Stimulated activated CD4-positive, alpha-beta T cell treated with anti-CD3 and anti-CD28 coated beads, Interleukin-2, amount 100 ng/mL, for 4 hours (primary cell): Measurements from ENCODE around the gene LPIN2.

ENCODE experiments used
- DNase-seq: peaks from one replicate; pipeline ENCODE4 v3.0.0-alpha.2; 2020; ENCODE audit warnings: low read depth

LPIN2 gene

DNA sequence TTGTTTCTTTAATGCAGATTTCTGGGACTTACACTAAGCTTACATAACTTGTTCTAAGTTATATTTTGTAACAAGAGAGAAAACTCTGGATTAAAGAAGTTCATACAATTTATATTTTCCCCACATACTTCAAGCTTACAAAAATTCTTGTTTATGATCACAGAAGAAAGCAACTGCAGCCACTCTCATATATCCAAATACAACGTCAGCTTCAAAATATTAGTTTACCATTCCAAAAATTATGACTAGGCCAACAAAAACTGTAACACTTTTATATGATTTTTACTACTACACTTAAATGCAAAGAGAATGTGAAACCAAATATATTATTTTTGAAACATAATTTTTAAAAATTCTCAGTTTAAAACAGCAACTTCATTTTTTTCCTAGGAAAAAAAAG, 30.9 kb downstream of the LPIN2 start:
- DNase-seq: no peak

DNA sequence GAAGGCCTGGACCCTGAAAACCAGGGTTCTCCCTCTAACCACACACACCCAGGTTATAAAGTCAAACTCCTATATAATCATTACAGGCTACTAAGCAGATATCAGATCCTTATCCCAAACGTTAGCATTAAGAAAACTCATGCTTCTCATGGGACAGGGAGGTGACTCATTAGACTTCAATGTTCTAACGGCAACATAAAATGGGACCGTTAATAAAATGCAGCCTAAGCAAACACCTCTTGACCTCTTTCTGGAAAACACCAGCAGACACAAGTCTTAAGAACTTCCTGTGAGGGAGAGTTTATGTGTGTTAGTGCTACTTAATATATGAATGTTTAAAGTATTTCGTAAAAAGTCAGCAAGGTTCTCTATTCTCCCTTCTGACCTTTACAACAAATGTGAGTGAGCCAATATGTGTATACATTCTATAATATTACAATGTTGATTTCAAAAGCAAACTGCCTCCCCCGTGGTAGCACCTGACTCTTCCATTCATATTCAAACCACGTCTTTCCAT, 31.7 kb downstream of the LPIN2 start:
- DNase-seq: no peak

DNA sequence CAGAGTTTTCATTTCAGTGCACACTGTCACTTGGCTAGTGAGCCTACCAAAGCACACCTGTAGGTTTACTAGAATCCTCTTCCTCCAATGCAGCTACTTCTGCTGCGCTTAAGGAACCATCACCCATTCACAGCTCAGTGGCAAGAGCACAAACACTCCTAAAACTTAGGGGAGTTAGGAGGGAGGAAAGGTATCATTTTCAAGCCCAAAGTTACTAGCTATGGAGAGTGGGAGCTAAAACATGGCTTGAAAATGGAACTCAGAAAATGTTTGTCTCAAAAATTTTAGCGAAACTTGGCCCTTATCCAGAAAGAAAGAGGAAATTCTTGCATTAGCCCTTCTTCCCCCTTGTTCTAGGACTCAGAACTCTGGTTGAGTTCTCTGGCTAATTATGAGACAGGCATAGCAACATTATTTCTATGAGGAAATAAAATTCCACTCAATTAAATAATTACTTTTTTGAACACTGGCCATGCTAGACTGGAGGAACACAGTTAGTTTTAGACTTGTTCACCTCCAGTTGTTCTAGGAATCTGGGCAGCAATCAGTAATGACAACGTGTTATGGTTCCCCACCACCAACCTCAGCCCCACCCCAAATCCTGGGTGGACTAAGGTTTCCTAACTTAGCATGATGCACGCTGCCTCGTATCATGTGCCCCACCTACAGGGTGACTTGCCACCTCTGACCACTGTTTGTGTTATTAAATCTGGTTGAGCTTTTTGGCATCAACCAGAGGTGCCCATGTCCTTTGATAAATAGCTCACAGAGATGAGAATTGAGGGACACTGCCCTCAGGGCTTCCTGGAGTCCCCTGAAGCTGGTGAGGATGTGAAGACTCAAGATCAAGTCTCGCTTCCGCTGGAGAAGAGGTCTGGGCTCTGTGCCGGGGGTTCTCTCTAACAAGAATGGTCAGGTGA, 32.8 kb downstream of the LPIN2 start:
- DNase-seq: no peak

DNA sequence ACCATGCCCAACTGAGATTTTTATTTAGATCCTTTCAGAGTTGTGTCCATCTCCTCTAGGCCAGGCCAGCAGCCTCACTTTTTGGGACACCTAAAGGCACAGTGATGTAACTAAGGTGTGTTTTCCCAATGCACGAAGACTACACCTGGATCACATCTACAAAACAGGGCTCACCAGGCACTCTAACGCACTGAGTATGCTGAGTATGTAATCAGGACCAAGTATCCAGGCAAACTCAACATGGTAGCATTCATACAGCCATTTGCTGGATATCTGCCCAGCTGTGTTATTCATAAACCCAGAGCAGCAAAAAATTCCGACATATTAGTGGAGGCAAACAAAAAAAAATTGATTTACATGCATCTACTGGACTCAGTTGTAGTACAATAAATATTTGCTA, 33.8 kb downstream of the LPIN2 start:
- no peak for DNase-seq

DNA sequence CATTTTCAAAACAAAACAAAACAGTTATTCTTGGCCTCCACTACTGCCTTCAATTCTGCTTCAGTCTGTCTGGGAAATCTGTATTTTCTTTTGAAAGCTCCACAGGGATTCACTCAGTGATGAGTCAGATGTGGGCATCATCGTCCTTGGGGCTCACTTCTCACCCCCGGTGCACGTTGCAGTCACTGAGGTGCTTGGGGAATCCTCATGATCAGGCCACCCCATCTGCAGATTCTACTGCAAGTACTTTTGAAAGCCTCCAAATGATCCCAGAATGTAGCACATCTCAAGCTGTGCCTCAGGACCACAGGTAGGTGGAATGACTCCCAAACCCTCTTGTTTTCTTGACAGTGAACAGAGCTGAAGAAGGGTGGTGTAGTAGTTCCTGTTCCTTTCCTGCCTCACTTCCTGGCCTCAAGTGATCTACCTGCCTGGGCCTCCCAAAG, 34.3 kb downstream of the LPIN2 start:
- DNase-seq: no peak

DNA sequence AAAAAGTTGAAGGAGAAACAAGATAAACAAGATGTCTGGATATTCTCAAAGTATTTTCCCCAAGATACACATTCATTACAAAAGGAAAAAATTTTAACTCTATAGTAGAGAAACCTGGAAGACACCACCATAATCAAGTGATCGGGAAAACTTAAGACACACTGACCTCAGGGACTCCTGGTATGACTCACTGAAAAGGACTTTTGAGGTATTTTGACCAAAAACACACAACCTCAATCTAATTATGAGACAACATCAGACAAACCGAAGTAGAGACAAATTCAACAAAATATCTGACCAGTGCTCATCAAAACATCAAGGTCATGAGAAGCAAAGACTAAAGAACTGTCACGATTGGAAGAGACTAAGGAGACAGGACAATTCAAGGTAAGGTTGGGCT, 34.7 kb downstream of the LPIN2 start:
- DNase-seq: no peak

DNA sequence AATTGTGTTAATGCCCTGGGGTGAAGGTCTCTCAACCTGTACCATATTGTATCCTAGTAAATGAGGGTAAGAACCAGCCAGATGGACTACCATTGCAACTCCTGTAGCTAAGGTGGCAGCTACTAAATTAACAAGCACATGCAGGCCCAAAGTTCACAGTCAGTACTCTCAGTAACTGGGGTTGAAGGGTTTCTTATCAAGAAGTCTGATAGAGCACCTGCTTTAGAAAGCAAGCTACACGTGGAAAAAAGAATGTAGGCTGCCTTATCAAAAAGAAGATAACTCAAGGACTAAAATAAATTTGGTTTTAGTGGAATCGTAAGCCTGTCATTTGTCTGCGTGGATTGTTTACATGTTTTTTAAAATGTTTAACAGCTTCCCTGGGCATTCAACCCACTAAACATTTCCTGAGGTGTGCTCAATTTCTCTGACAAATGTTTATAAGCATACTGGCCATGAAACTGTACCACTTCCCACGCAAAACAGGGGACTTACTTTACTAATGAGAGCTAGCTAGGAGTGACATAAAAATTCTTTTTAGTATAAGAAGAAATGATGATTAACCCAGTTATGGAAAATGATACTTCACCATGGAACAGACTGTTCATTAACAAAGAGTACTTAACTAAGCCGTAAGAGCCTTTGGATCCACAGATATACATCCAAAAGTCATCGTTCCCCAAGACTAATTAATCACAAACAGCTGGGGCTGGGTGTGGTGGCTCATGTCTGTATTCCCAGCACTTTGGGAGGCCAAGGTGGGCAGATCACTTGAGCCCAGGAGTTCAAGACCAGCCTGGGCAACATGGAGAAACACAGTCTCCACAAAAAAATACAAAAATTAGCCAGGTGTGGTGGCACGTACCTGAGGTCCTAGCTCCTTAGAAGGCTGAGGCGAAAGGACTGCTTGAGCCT, 36.5 kb downstream of the LPIN2 start:
- no peak for DNase-seq

DNA sequence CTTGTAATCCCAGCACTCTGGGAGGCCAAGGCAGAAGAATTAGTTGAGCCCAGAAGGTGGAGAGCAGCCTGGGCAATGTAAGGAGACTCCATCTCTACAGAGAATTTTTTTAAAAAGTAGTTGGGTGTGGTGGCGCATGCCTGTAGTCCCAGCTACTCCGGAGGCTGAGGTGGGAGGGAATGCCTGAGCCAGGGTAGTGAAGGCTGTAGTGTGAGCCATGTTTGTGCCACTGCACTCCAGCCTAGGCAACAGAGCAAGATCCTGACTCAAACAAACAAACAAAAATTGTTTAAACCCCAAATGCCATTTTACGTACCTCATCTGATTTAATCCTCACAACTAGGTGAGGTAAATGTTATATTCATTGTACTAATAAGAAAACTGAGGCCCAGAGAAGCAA, 38.2 kb downstream of the LPIN2 start:
- DNase-seq: no peak

DNA sequence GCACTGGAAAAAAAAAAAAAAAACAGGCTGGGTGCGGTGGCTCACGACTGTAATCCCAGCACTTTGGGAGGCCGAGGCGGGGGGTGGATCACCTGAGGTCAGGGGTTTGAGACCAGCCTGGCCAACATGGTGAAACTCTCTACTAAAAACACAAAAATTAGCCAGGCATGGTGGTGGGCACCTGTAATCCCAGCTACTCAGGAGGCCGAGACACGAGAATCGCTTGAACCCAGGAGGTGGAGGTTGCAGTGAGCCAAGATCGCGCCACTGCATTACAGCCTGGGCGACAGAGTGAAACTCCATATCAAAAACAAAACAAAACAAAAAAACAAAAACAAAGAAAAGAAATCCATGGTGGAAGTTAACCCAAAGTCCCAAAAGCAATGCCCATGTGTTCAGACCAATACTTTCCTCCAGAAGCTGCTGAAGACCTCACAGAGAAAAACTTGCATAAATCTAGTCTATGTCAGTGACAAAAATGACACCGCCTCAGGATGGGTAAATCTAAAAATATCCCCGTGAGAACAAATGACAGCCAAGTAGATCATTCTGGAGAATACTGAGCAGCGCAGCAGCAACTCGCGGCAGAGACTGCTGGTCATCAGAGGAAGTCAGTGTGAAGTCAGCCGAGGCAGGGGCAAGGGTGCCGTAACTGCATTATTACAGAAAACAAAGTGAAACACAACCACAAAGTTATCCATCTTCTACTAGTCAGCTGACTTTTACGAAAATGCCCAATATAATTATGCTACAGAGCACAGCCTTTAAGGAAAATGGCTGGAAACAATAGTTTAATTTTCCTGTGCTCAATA, 41.0 kb downstream of the LPIN2 start:
- peak; percentile 53 for DNase-seq

DNA sequence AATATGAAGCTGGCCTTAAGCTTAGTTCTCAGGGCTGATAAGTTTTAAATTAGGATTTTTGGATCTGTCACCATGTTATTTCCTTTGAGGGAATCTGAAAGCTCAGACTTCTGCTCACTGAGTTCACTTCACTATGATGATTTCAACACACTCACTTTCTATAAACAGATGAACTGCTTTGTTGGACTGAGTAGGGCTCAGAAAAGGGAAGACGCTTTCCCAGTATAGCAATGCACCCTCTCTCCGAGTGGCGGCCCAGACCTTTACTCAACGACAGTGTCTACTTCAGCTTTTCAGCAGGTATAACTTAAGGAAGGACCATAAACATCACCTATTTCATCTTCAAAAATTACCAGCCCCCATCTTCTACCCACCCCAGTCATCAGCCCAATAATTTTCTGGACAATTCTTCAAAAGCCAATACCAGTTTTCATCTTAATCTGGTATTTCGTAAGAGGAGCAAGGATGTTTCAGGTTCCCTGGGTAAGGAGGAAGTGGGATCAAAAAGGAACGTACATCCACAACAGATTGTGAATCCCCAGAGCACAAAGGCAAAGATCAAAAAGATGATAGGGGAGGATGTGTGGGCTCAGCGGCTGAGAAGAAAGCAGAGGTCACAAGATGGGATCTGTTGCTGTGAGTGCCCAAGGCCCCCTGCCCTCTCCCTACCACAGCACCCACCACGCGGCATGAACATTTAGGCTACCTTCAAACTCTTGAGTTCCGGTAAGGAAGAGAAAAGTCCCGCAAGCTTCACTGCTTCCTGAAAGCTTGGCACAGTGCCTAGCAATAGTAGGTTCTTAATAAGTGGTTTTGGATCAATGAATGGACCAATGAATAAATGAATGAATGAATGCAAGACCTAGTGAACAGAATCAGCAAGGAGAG, 41.9 kb downstream of the LPIN2 start:
- DNase-seq: no peak

DNA sequence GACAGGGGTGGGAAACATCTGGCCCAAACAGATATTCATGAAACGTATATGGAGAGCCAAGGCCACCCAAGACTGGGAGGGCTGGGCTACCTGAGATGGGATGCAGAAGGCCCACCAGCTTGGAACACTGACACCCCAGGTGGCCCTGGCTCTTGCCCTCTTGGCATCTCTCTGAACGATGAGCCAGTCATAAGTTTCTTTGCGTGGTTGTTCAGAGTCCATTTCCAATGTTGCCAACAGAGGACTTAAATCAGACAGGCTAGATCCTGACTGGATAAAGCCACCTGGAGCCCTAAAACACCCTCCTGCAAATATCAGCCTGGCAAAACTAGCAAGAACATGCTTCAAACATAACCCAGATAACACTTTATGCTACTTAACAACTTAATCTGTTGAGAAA, 42.6 kb downstream of the LPIN2 start:
- no peak for DNase-seq

DNA sequence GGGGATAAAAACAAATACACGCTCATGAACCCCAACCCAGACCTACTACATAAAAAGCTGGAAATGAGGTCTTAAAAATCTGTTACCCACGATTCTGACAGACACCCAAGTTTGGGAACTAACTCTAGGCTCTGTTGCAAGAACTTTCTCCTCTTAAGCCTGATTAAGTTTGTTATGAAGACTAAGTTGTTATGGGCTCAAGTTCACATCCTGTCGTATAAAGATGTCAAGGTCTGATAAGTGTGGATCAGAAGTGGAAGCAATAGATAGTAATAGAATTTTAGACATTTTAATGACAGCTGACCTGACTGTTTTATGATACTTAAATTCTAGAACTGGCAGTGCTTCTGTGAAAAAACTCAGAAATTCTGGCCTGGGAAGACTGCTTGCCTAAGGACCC, 43.2 kb downstream of the LPIN2 start:
- no peak for DNase-seq

DNA sequence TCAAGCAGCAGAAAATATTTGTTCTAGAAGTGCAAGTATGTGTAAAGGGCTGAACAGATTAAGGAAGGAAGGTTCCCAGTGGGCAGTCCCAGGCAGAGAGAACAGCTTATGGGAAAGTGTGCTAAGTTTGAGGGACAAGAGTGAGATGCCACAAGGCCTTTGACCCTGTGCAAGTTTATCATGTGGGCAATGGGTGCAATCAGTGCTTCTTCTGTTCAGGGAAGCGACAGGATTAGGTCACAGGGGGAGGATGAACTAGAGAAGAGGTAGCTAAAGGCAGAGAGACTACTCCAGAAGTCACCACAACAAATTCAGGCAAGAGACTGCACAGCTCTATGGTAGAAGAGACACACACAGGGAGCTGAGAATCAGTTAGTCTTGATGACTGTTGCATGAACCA, 44.3 kb downstream of the LPIN2 start:
- no peak for DNase-seq

DNA sequence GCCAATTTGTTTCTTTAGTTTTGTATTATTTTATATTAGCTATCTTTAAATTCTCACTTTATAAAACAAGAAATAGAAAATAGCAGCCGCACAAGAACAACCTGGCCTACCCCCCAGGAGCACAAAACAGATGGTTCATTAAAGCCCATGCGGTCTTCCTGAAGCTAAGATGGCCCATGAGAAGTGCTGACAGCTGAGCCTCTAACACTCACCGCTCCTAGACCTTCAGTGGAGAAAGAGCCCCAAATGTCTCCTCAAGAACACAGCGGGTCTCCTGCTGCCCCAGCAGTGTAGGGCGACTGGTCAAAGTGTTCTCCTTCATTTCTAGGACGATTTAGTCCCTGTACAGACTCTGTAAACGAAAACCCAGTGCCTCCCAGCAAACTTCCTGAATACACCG, 45.1 kb downstream of the LPIN2 start:
- no peak for DNase-seq

DNA sequence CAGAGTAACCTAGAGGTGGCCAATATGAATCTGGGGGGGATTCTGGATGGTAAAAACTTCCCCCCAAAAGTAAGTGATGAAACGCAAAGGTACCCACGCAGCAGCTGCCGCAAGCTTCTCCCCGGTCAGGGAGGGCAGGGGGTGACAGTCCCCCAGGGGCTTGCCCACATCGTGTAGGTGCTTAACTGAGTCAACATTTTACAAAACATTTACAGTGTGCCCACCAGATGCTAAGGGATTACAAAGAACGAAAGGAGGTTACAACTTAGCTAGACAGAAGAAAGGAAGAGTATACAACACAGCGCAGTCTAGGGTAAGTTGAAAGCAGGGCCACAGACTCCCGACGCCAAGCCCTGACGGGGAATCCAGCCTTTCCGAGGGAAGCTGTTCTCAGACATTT, 45.6 kb downstream of the LPIN2 start:
- DNase-seq: no peak

DNA sequence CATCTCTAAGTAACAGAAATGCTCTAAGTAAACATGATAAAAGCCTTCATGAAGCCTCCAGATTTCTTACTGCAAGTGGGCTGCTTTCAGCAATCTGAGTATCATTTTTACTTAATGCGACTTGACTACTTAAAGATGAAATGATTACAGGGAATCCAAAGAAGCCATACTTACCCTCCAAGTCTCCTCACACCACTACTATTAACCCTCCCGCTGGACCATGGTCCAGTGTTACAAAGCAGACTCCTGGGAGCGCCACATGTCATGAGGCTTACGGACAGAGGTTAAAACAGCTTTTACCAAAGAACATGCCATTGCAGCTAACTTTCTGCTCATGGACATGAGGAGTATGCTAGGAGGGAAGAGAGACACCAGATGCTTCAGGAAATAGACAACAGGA, 46.4 kb downstream of the LPIN2 start:
- DNase-seq: no peak

DNA sequence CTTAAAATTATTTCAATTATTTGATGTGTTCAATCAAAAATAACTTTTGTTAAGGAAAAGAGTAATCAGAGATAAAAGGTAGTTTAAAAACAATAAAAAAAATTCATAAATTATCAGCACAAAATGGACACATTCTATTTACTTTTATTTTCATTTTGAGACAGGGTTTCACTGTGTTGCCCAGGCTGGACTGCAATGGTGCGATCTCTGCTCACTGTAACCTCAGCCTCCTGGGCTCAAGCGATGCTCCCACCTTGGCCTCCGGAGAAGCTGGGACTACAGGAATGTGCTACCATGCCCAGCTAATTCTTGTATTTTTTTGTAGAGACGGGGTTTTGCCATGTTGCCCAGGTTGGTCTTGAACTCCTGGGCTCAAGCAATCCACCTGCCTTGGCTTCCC, 47.1 kb downstream of the LPIN2 start:
- no peak for DNase-seq

DNA sequence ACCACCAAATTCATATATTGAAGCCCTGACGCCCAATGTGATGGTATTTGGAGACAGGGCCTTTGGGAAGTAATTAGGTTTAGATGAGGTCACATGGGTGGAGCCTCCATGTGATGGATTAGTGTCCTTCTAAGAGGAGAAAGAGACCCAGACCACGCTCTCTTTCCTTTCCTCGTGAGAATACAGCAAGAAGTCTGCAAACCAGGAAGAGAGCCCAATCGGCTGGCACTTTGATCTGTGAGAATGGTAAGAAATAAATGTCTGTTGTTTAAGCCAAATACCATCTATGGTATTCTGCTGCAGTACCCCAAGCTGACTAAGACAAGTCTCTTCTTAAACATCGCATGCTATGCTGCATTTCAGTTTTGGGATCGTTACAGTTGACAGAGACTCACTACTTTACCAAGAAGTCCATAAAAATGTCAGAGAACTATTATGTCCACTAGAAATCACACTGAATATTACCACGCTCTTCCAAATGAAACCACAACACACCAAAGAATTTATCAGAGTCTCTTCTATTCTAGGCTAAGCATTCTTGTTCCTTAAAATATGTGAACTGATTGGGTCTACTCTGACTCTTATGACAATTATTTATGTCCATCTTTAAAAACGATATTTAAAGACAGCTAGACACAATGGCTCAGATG, 48.5 kb downstream of the LPIN2 start:
- no peak for DNase-seq
